ENCODE data around the gene RBP3. TPM values are rescaled to one million over a fixed set of nuclear protein-coding genes. Genes with fewer than 3 reads are reported as not detected.

RBP3 gene
- total RNA-seq, 1 donor from 2014 or later, result not detected

DNA sequence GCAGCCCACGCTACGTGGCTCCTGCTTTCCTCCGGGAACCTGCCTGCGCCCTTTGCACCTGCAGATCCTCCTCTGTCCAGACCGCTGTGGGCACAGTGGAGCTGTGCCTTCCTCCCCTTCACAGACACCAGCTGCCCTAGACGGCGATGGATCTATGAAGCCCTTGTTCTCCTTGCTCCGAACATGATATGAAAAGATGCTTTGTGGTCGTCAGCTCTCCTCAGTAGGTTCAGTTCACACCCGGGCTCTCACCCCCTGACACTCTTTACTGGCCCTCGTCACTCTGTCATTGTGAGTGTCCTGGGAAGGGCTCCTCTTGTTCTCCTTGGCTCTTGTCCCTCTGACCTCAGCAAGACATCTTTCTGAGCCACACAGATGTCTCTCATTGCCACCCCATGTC, 31.7 kb downstream of the RBP3 start:
- H3K4me1 Mint-ChIP-seq, result peaks cover 15% of the 10 kb centered on the region
- TF ChIP-seq EZH2phosphoT487 (IDR thresholded peaks at IDR 0.05) (no peak), EZH2 (IDR thresholded peaks at IDR 0.05) (no peak)
- TF ChIP-seq, protein P1, sequence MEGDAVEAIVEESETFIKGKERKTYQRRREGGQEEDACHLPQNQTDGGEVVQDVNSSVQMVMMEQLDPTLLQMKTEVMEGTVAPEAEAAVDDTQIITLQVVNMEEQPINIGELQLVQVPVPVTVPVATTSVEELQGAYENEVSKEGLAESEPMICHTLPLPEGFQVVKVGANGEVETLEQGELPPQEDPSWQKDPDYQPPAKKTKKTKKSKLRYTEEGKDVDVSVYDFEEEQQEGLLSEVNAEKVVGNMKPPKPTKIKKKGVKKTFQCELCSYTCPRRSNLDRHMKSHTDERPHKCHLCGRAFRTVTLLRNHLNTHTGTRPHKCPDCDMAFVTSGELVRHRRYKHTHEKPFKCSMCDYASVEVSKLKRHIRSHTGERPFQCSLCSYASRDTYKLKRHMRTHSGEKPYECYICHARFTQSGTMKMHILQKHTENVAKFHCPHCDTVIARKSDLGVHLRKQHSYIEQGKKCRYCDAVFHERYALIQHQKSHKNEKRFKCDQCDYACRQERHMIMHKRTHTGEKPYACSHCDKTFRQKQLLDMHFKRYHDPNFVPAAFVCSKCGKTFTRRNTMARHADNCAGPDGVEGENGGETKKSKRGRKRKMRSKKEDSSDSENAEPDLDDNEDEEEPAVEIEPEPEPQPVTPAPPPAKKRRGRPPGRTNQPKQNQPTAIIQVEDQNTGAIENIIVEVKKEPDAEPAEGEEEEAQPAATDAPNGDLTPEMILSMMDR (IDR thresholded peaks at IDR 0.05), result no peak
- H3K9me3 Mint-ChIP-seq, result no peaks in the 10 kb centered on the region
- H3K4me3 Mint-ChIP-seq, result no peak overlapping the region
- H3K79me2 ChIP-seq (ENCODE audit: low read depth), result no peaks in the 10 kb centered on the region
- peaks cover 18% of the 10 kb centered on the region for H3K27me3 Mint-ChIP-seq (ENCODE audit: insufficient read depth, low read depth)
- H3K27ac ChIP-seq, result no peak overlapping the region
- no peaks in the 10 kb centered on the region for H4K20me1 ChIP-seq (ENCODE audit: low read depth)
- H3K4me2 ChIP-seq, result no peak overlapping the region
- H3F3A ChIP-seq (ENCODE audit: low read depth), result peaks cover 10% of the 10 kb centered on the region
- H3K9ac ChIP-seq, result no peak overlapping the region
- no peak overlapping the region for H3K27ac Mint-ChIP-seq
- no peak for DNase-seq (ENCODE audit: low spot score)
- H3K4me3 ChIP-seq, result no peak overlapping the region
- no peak overlapping the region for H2AFZ ChIP-seq (replicated peaks)
- no peaks in the 10 kb centered on the region for H3K9me3 ChIP-seq (ENCODE audit: low read depth)
- no peaks in the 10 kb centered on the region for H3K36me3 ChIP-seq
- peaks cover 31% of the 10 kb centered on the region for H3K27me3 ChIP-seq
- H3K36me3 Mint-ChIP-seq, result no peaks in the 10 kb centered on the region
- H3K4me1 ChIP-seq, result peaks cover 2% of the 10 kb centered on the region

DNA sequence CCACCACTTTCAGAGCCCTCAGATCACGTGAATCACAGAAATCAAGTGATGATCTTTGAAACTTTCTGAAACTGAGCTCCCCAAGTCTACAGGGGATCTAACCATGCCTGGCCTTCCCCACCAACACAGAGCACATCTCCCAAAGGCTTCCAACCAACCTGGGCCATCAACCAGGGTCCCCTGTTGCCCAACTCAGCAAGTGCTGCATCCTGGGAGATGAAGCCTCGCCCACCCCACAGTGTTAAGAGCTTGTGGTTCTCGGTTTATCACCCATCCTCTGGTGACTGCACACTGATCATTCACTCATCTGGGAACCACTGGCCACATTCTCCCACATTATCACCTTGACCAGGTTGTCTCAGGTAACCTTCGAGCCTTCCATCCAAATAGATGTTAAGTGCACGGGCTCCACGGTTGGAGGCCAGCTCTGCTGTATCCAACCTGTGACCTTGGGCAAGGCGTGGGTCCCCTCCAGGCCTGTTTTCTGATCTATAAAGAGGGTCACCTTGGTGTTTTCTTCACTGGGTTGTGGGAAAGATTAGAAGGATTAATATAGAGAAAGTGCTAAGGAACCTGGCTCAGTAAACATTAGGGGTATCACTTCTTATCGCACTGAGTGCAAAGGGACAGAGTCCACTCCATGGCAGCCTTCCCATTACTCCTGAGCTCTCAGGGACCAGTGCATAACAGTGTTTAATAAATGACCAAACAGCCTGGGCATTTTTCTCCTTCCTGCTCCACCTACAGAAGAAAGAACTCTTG, 32.4 kb downstream of the RBP3 start:
- Histone ChIP-seq H3K79me2 (ENCODE audit: low read depth) (no peaks in the 10 kb centered on the region), H3K4me2 (no peak overlapping the region), H3K27me3 (peaks cover 37% of the 10 kb centered on the region), H3F3A (ENCODE audit: low read depth) (peaks cover 12% of the 10 kb centered on the region), H4K20me1 (ENCODE audit: low read depth) (no peaks in the 10 kb centered on the region), H2AFZ (replicated peaks) (no peak overlapping the region), H3K27ac (no peak overlapping the region), H3K36me3 (no peaks in the 10 kb centered on the region), H3K9me3 (ENCODE audit: low read depth) (no peaks in the 10 kb centered on the region), H3K4me1 (peaks cover 4% of the 10 kb centered on the region), H3K9ac (no peak overlapping the region), H3K4me3 (no peak overlapping the region)
- H3K27me3 Mint-ChIP-seq (ENCODE audit: insufficient read depth, low read depth), result peaks cover 18% of the 10 kb centered on the region
- DNase-seq (ENCODE audit: low spot score), result no peak
- H3K36me3 Mint-ChIP-seq, result no peaks in the 10 kb centered on the region
- H3K4me1 Mint-ChIP-seq, result peaks cover 17% of the 10 kb centered on the region
- TF ChIP-seq, protein P1 (IDR thresholded peaks at IDR 0.05), result no peak
- TF ChIP-seq EZH2phosphoT487 (IDR thresholded peaks at IDR 0.05), result no peak
- no peak for TF ChIP-seq EZH2 (IDR thresholded peaks at IDR 0.05)
- H3K4me3 Mint-ChIP-seq, result no peak overlapping the region
- H3K9me3 Mint-ChIP-seq, result no peaks in the 10 kb centered on the region
- no peak overlapping the region for H3K27ac Mint-ChIP-seq

DNA sequence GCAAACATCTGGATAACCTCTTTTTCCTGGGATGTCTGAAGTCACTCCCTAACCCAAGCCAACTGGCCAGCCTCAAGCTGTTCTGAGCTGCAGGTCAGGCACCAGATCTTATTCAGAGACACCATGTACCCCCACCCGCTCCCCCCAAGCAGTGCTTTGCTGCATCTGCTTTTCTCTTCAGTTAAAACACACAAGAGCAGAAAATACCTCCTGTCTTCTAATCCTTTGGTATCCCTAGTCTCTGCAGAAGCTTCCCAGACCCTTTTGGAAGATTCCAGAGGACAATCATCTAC, 32.9 kb downstream of the RBP3 start:
- no peaks in the 10 kb centered on the region for H3K36me3 ChIP-seq
- H3K9ac ChIP-seq, result no peak overlapping the region
- peaks cover 4% of the 10 kb centered on the region for H3K4me1 ChIP-seq
- H3K27me3 Mint-ChIP-seq (ENCODE audit: insufficient read depth, low read depth), result peaks cover 18% of the 10 kb centered on the region
- no peaks in the 10 kb centered on the region for H3K9me3 Mint-ChIP-seq
- peaks cover 17% of the 10 kb centered on the region for H3K4me1 Mint-ChIP-seq
- H3F3A ChIP-seq (ENCODE audit: low read depth), result peaks cover 12% of the 10 kb centered on the region
- no peak overlapping the region for H3K27ac ChIP-seq
- no peaks in the 10 kb centered on the region for H4K20me1 ChIP-seq (ENCODE audit: low read depth)
- H3K4me3 ChIP-seq, result no peak overlapping the region
- TF ChIP-seq EZH2phosphoT487 (IDR thresholded peaks at IDR 0.05), result no peak
- no peak for TF ChIP-seq EZH2 (IDR thresholded peaks at IDR 0.05)
- TF ChIP-seq, protein P1 (IDR thresholded peaks at IDR 0.05), result no peak
- H3K27me3 ChIP-seq, result peaks cover 42% of the 10 kb centered on the region
- no peak overlapping the region for H3K27ac Mint-ChIP-seq
- no peaks in the 10 kb centered on the region for H3K36me3 Mint-ChIP-seq
- H3K9me3 ChIP-seq (ENCODE audit: low read depth), result no peaks in the 10 kb centered on the region
- no peak overlapping the region for H3K4me2 ChIP-seq
- H3K4me3 Mint-ChIP-seq, result no peak overlapping the region
- H3K79me2 ChIP-seq (ENCODE audit: low read depth), result no peaks in the 10 kb centered on the region
- DNase-seq (ENCODE audit: low spot score), result no peak
- H2AFZ ChIP-seq (replicated peaks), result no peak overlapping the region
